ENCODE data around the gene SKAP2. TPM values are rescaled to one million over a fixed set of nuclear protein-coding genes. Genes with fewer than 3 reads are reported as not detected.

The SKAP2 gene
- total RNA-seq, 1 donor, result 19.5 TPM

- Histone ChIP-seq H3K27me3 (ENCODE audit: insufficient read depth, low read length) (no peaks in the 10 kb centered on the region), H3K4me2 (ENCODE audit: insufficient read depth, low read length) (no peak overlapping the region), H3K4me3 (ENCODE audit: insufficient read depth, low read length) (no peak overlapping the region), H2AFZ (ENCODE audit: low read length) (peak overlapping the region; percentile 52), H3K27ac (ENCODE audit: low read depth, low read length) (no peak overlapping the region), H4K20me1 (ENCODE audit: insufficient read depth, low read length) (no peaks in the 10 kb centered on the region), H3K9me3 (ENCODE audit: low read depth, low read length) (no peaks in the 10 kb centered on the region), H3K36me3 (ENCODE audit: insufficient read depth, low read length) (no peaks in the 10 kb centered on the region), H3K79me2 (ENCODE audit: insufficient read depth, low read length) (no peaks in the 10 kb centered on the region), H3K4me1 (ENCODE audit: insufficient read depth, low read length) (peaks cover 8% of the 10 kb centered on the region)
- no peak for TF ChIP-seq CTCF (IDR thresholded peaks at IDR 0.05; ENCODE audit: extremely low read depth, low read depth, low read length)
- no peak for DNase-seq (ENCODE audit: insufficient read length, low spot score, missing footprints)
Measured at GRCh38 chr7:26891400-26892350, 27.3 kb upstream of the SKAP2 start.

- Histone ChIP-seq H3K27me3 (ENCODE audit: insufficient read depth, low read length) (no peaks in the 10 kb centered on the region), H3K4me3 (ENCODE audit: insufficient read depth, low read length) (no peak overlapping the region), H2AFZ (ENCODE audit: low read length) (no peak overlapping the region), H3K27ac (ENCODE audit: low read depth, low read length) (no peak overlapping the region), H3K4me2 (ENCODE audit: insufficient read depth, low read length) (no peak overlapping the region), H4K20me1 (ENCODE audit: insufficient read depth, low read length) (no peaks in the 10 kb centered on the region), H3K4me1 (ENCODE audit: insufficient read depth, low read length) (no peaks in the 10 kb centered on the region), H3K9me3 (ENCODE audit: low read depth, low read length) (peaks cover 2% of the 10 kb centered on the region), H3K79me2 (ENCODE audit: insufficient read depth, low read length) (no peaks in the 10 kb centered on the region), H3K36me3 (ENCODE audit: insufficient read depth, low read length) (no peaks in the 10 kb centered on the region)
- TF ChIP-seq CTCF (IDR thresholded peaks at IDR 0.05; ENCODE audit: extremely low read depth, low read depth, low read length), result no peak
- DNase-seq (ENCODE audit: insufficient read length, low spot score, missing footprints), result no peak
Measured at GRCh38 chr7:26880852-26881251, 16.5 kb upstream of the SKAP2 start.

- no peak for TF ChIP-seq CTCF (IDR thresholded peaks at IDR 0.05; ENCODE audit: extremely low read depth, low read depth, low read length)
- Histone ChIP-seq H2AFZ (ENCODE audit: low read length) (no peak overlapping the region), H3K4me1 (ENCODE audit: insufficient read depth, low read length) (no peaks in the 10 kb centered on the region), H4K20me1 (ENCODE audit: insufficient read depth, low read length) (no peaks in the 10 kb centered on the region), H3K4me3 (ENCODE audit: insufficient read depth, low read length) (no peak overlapping the region), H3K79me2 (ENCODE audit: insufficient read depth, low read length) (no peaks in the 10 kb centered on the region), H3K27ac (ENCODE audit: low read depth, low read length) (no peak overlapping the region), H3K27me3 (ENCODE audit: insufficient read depth, low read length) (no peaks in the 10 kb centered on the region), H3K9me3 (ENCODE audit: low read depth, low read length) (peaks cover 2% of the 10 kb centered on the region), H3K36me3 (ENCODE audit: insufficient read depth, low read length) (no peaks in the 10 kb centered on the region), H3K4me2 (ENCODE audit: insufficient read depth, low read length) (no peak overlapping the region)
- DNase-seq (ENCODE audit: insufficient read length, low spot score, missing footprints), result no peak
Measured at GRCh38 chr7:26879671-26880070, 15.3 kb upstream of the SKAP2 start.

GRCh38 chr7:26868841-26869495 lies 4.6 kb upstream of the SKAP2 start:
- Histone ChIP-seq H3K27me3 (ENCODE audit: insufficient read depth, low read length) (no peaks in the 10 kb centered on the region), H3K36me3 (ENCODE audit: insufficient read depth, low read length) (no peaks in the 10 kb centered on the region), H3K4me3 (ENCODE audit: insufficient read depth, low read length) (no peak overlapping the region), H3K4me1 (ENCODE audit: insufficient read depth, low read length) (no peaks in the 10 kb centered on the region), H3K27ac (ENCODE audit: low read depth, low read length) (no peak overlapping the region), H3K4me2 (ENCODE audit: insufficient read depth, low read length) (peak overlapping the region; percentile 29), H2AFZ (ENCODE audit: low read length) (no peak overlapping the region), H4K20me1 (ENCODE audit: insufficient read depth, low read length) (no peaks in the 10 kb centered on the region), H3K9me3 (ENCODE audit: low read depth, low read length) (no peaks in the 10 kb centered on the region), H3K79me2 (ENCODE audit: insufficient read depth, low read length) (peaks cover 3% of the 10 kb centered on the region)
- TF ChIP-seq CTCF (IDR thresholded peaks at IDR 0.05; ENCODE audit: extremely low read depth, low read depth, low read length), result no peak
- DNase-seq (ENCODE audit: insufficient read length, low spot score, missing footprints), result peak; percentile 39

All from osteoblast (primary cell).